LNCaP clone FGC (cell line): ENCODE data around the gene EXOSC2.

Source experiments
- DNase-seq: peaks from one replicate; pipeline ENCODE4 v3.0.0-alpha.2; 2011; ENCODE audit warnings: low read depth
- H3K4me3 ChIP-seq: 2 replicates; pipeline ENCODE4 v1.5.1; 2011; ENCODE audit warnings: mild to moderate bottlenecking, low read depth, low read length, control low read depth
- CTCF ChIP-seq: IDR thresholded peaks from 2 replicates; pipeline ENCODE4 v1.5.1; 2012; ENCODE audit warnings: mild to moderate bottlenecking; ENCODE audit not compliant: control insufficient read depth, insufficient read depth; ENCODE audit errors: extremely low read depth

Gene EXOSC2

GRCh38 chr9:130660326-130660682, 33.3 kb upstream of the EXOSC2 start:
- TF ChIP-seq CTCF: no peak
- no peak overlapping the region for H3K4me3 ChIP-seq
- DNase-seq: no peak

DNA sequence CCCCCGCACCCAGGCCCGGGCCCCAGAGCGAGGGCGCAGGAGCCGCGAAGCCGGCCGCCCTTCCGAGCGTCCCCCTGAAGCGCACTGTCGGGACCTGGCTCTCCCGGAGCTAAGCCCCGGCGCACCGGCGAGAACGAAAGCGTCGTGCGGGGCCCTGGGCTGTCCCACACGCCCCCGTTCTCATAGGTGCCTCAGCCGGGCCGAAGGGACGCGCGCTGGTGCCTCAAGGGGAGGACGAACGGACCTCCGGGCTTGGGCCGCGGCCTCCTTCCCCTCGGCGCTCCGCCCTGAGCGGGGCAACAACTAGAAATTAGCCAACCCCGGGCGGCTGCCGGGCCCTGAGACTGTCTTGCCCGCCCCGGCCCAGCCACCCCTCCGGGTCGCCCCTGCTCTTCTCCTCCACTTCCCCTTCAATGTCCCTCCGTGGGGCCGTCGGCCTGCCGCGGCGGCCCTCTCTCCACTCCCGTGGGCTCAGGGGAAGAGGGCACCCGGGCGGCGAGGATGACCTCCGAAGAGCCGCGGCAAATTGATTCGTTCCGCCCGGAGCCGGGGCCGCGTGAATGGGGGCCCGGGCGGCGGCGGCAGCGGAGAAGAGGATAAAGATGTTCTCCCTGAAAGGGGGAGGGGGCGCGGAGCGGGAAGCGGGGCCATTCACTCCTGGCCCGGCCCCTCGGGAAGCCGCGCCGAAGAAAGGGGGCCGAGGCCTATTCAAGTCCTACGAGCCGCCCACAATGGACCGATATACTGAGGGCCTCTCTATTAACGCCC, 32.7 kb upstream of the EXOSC2 start:
- TF ChIP-seq CTCF: no peak
- no peak for DNase-seq
- H3K4me3 ChIP-seq: no peak overlapping the region

GRCh38 chr9:130661451-130662098, 32.0 kb upstream of the EXOSC2 start:
- TF ChIP-seq CTCF: no peak
- H3K4me3 ChIP-seq: no peak overlapping the region
- no peak for DNase-seq

GRCh38 chr9:130662099-130662969, 31.2 kb upstream of the EXOSC2 start:
- no peak for TF ChIP-seq CTCF
- no peak for DNase-seq
- H3K4me3 ChIP-seq: no peak overlapping the region

DNA sequence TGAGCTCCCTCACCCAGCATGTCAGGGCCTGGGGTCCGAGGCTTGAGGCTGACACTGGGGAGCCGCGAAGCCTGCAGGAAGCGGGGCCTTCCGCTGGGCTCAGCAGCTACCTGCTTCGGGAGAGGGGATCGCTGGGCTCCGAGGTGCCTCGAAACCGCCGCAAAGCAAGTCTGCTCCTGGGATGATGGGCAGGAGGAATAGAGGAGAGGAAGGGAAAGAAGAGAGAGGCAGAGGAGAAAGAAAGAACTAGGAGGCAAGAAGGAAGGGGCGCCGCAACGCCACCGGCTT, 30.7 kb upstream of the EXOSC2 start:
- H3K4me3 ChIP-seq: no peak overlapping the region
- TF ChIP-seq CTCF: no peak
- no peak for DNase-seq

GRCh38 chr9:130663258-130663976, 30.2 kb upstream of the EXOSC2 start:
- DNase-seq: no peak
- no peak overlapping the region for H3K4me3 ChIP-seq
- TF ChIP-seq CTCF: no peak
